HG02610 (cell line): ENCODE data around the gene SLC5A3.

Source experiments
- ATAC-seq: cut with Tn5 transposase; IDR thresholded peaks from one replicate; pipeline ENCODE4 v1.9.1; 2021; ENCODE audit warnings: mild to moderate bottlenecking, moderate library complexity; ENCODE audit not compliant: unreplicated experiment

SLC5A3 gene

DNA sequence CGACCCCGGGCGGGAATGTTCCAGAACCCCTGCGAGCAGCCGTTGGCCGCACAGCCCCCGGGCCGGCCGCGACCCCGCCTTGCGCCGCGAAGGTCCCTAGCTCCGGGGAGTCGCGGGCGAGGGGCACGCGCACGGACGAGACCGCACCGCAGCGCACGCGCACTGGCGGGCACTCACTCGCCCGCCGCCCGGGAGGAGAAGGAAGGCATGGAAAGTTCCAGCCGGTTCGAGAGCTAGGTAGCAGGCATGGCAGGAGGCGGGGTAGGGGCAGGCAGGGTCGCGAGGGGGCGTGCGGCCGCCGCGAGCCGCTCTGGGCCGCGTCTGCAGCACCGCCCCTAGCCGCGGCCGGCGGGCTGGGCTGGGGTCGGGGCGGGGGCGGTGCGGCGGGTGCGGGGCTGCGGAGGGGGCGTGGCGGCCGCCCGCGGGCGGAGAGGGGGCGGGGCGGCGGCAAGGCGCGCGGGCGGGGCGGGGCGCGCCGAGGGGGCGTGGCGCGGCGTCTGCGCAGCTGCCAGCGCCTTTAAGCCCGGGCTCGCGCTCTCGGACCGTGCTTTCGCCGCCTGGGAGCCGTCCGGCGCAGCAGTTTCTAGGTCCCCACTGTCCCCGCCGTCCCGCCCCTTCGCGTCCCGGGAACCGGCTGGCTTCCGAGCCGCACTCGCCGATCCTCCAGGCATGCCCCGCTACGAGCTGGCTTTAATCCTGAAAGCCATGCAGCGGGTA is at the start of gene SLC5A3, which contains the start of gene MRPS6:
Gene SLC5A3, plus strand, starts transcription at position 547 of the 717 bp plus-strand sequence. CDS start 21,621 bp downstream, outside the sequence.
Gene MRPS6, plus strand, starts transcription at position 547 of the 717 bp plus-strand sequence. Its CDS starts 123 bp downstream, at position 670.
- peak; percentile 79 for ATAC-seq

DNA sequence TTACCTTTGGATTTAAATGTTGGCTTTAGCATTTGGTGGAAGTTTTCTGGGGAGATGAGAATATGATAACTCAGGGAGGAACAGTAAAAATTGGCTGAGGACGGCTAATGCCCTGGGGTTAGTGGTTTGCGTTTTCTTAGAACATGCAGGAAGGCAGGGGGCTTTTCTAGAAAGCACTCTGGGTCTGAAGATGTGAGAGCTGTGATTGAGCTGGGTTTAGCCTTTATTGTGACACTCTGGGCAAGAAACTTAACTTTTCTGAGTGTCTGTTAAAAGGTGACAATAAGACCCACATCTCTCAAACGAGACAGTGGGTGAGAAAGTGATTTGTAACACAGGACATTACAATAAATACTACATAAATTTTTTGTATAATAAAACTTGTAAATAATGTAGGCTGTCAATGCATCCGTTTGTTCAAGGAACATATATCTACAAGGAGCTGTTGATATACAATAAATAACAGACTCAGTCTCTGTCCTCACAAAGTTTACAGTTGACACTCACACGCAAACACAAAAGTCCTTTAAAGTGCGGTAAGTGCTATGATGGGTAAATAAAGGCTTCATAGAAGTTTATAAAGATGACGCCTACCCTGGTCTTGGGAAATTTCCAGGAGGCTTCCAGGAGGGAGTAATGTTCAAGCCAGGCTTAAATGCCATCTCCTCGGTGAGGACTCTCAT is 49.5 kb upstream of the SLC5A3 start:
- ATAC-seq = no peak

DNA sequence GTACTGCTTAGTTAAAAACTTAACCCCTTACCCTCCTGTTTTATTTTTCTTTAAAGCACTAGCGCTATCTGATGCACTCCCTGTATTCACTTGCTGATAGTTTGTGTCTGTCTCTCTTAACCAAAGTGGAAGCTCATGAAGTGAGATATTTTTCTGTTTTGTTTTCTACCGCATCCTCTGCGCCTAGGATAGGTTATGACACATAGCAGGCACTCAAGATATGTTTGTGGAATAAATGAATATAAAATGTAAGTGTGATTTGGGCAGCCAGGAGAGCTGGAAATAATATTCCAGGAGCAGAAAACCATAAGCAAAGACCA is 49.0 kb upstream of the SLC5A3 start:
- no peak for ATAC-seq

DNA sequence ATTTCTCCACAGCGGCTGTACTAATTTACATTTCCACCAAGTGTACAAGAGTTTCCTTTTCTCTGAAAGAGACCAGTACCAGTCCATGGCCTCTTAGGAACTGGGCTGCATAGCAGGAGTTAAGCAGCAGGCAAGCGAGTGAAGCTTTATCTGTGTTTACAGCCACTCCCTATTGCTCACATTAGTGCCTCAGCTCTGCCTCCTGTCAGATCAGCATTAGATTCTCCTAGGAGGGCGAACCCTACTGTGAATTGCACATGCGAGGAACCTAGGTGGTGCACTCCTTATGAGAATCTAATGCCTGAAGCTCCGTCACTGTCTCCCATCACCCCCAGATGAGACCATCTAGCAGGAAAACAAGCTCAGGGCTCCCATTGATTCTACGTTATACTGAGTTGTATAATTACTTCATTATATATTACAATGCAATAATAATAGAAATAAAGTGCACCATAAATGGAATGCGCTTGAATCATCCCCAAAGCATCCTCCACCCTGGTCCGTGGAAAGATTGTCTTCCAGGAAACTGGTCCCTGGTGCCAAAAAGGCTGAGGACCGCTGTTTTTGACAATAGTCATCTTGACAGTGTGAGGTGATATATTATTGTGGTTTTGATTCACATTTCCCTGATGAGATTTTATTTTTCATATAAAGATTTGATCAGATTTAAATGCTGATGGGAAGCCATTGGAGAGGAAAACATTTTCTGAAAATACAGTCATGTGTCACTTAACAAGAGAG is 45.5 kb upstream of the SLC5A3 start:
- no peak for ATAC-seq

DNA sequence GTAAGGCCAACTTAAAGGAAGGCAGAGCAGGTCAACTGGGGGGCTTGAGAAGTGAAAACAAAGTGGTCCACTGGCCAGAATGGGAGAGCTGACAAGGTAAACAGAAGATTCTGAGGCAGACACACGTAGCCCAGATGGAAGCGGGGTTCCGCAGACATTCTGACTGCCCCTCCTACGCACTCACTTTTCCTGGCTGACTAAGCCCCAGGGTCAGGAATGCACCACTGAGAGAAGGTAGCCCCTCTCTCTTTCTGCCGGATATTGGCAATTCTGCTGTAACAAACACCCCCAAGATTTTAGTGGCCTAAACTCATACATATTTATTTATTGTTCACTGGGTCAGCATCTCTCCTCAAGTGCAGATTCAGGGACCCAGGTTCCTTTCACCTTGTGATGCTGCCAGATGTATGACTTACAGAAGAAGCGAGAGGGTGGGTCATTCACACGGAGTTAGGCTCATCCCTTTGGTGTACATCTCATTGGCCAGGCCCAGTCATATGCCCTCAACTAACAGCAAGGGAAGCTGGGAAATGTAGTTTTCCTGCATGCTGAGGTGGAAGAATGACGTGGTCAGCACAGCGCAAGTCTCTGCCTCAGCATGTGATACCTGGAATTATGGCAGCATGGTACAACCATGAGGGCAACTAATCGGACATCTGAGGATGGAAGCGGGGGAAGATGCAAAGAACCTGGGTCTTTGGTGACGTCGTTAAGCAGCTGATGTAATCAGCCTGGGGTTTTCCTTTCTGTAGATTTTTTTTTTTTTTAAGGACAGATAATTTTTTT is 43.4 kb upstream of the SLC5A3 start:
- ATAC-seq = no peak

DNA sequence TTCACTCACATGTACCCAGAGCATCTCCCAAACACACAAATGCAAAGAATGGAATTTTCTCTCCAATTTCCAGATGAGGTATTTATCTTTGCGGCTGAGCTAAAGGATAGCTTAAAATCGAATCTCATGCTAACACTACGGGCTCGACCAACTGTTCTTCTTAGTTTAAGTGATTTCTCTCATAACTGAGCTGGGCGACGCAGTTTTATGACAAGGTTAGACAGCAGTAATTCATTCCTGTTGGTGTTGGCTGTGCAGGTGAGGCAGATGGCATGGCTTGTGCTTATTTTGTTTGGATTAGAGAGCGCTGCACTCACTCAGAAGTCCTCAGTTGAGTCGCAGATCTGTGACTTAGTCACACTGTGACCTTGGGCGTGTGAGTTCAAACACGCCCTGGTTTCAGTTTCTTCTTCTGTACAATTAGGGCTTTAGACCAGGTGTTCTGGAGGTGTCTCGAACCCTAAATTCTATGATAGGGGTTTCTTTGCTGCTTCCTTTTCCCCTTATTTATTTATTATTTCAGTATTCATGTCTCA is 41.5 kb upstream of the SLC5A3 start:
- no peak for ATAC-seq

DNA sequence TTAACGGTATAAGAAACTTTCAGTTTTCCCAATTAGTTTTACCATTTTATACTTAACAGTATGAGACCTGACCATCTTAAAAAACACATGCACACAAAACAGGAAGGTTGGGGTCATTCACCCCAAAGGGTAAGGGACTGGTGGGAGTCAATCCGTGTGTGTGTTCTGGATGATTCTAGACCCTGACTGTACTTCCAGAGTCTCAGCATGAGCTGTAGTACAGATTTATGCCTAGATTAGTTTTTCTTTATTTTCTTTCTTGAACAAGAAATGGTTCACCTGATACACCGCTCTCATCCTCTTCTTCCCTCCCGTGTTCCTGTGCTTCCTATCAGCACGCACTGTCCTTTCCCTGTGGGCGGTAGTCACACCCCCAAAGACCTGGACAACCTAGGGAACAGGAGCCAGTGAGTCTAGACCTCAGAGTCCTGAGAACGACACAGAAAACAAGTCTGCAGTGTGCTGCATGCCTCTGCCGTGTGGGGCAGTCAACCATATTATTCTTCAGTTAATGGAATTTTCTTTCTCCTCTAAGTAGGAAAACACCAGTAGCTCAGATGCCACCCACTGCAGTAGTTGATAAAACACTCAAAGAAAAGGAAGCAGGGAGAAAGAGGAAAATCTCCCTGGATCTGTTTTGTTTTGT is 38.9 kb upstream of the SLC5A3 start:
- no peak for ATAC-seq

DNA sequence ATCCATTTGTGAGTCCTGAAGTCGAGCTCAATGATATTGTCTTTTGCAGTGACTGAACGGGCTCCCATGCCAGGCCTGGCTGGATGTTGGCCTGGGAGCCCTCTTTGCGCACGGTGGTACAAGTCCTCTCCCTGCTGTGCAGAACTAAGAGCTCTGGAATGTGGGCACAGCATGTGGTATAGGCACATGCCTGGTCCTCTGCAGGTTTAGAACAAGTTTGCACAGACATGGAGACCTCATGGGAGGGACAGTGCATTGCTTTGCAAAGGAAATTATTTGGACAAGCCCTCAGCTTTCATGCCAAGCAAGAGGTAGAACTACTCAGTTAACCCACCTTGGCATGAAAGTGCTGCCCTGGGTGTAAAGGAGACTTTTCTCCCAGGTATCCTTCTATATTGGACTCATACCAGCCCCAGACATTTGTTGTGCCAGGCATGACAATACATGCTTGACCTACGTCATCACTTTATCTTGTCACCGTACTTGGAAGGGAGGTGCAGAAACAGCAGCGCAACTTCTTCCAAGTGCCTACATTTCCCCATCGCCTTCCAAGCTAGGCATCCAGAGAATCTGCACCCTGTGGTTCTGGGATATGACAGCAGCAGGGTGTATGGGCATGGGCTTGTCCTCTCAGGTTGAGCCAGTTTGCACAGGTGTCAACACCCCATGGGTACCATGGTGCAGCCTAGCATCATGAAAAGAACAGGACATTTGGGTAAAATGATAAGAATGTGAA is 37.6 kb upstream of the SLC5A3 start:
- ATAC-seq = no peak

DNA sequence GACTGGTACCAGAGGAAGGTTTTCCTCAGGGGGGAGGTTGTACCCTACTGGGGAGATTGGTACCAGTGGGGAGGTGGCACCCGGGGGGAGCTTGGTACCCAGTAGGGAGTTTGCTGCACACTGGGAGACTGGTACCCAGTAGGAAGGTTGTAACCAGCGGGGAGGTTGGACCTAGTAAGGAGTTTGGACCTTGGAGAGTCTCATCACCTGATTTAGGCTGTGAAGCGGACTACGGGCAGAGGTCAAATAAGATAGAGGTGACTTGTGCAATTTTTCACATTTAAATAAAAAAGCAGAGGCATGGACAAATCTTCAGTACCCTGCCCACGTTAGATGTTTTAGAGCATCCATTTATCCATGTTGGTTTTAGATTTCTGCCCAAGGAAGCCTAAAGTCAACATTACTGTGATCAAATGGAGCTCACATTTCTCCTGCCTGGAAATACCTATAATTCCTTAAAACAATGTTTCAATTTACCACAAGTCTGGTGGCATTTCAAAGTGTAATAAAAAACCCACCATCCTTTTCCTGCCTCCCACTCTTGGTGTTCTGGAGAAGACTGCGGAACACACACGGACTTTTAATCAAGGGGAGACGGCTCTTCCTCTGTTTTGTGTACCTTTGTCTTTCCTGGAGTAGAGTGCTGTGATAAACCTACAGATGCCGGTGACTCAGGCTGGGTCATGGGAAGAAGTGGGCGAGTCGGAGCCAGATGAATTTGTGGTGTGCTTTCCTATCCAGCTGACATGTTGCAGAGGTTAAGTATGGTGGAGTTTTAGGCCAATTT is 36.2 kb upstream of the SLC5A3 start:
- ATAC-seq = no peak

DNA sequence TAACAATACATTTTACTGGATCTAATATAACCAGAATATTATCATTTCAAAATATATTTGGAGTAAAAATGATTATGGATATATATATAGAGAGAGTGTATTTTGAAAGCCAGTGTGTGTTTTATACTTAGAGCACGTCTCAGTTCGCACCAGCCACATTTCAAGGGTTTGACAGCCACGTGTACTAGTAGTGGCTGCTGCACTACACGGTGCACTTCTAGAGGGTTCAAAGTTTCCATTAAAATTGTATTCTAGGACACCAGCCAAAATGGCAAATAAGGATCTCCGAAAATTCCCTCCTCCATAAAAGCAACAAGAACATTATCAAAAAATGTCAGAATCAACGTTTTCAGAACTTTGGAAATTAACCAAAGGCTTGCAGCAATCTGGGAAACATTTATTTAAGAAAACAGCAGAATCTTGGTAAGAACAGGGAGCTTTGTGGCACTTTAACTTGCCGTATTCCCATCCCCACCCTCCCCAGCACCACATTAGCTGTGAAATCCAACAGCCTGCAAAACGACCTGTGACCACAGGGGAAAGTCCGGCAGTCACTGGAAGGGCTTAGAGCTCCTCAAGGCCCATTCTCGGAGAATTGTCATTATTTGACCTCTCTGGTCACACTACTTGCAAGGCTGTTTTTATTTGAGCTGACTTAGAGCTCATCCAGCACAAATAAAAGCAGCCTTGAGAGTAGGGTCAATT is 33.5 kb upstream of the SLC5A3 start:
- ATAC-seq = no peak

DNA sequence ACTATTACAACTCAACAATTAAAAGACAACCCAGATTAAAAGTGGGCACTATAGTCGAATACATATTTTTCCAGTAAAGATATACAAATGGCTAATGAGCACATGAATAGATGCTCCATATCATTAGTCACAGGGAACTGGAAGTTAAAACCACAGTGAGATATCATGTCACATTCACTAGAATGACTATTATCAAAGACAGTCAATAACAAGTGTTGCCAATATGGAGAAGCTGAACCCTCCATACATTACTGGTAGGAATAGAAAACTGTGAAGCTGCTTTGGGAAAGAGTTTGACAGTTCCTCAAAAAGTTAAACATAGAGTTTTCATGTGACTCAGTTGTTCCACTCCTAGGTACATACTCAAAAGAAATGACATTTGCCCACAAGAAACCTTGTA is 30.6 kb upstream of the SLC5A3 start:
- ATAC-seq = no peak

DNA sequence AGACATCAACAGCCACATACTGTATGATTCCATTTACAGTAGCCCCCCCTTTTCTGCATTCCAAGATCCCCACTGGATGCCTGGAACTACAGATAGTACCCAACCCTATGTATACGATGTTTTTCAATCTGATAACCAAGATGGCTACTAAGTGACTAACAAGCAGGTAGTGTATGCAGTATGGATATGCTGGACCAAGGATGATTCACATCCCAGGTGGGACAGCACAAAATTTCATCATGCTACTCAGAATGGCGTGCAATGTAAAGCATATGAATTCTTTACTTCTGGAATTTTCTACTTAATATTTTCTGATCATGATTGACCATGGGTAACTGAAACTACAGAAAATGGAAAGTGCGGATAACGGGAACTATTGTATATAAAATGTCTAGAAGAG is 30.0 kb upstream of the SLC5A3 start:
- no peak for ATAC-seq

DNA sequence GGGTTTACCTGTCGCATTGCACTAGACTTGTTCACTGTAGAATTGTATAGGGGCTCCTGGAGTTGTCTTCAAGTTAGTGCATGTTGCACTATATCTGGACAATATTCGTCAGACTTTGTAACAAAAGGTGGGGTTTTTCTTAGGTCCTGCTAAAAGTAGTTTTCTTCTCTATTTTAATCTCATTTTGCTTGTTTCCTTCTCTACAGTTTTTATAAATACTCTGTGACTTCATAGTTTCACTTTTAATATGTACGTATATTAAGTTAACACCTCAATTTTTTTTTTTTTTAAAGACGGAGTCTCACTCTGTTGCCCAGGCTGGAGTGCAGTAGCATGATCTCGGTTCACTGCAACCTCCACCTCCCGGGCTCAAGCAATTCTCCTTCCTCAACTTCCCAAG is 26.5 kb upstream of the SLC5A3 start:
- ATAC-seq = peak; percentile 58

DNA sequence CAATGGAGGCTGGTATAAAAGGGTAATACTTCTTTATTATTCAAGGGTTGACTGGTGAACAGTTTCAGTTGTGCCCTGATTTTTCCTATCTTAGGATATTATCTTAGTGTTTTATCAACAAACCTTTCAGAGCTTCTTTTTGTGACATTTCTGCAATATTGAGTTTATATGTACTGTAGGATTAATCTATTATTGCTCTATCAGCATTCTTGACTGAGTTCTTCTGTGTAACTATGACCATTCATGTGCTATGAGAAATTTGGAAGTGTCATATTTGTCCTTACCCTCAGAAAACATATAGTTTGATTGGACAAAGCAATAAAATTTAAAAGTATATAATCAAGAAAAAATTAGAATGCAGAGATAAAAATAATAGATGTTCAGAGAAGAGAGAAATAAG is 25.5 kb upstream of the SLC5A3 start:
- ATAC-seq = no peak

DNA sequence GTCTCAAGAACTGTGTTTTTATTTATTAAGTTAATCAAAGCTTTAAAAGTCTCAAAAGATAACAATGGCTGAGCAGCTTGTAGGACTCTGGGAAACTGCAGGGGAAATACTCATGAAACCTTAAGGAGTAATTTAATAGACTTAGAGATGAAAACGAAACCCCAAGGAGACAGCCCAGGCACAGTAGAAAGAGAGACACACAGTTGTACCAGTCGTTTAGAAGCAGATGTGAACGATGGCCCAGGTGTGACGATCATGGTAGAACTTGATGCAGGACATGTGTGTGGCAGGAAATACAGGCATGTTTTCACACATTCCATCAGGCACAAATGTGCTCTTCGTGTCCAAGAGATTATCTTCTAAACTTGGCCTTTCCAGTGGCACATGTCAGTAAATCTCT is 21.2 kb upstream of the SLC5A3 start:
- ATAC-seq = no peak

DNA sequence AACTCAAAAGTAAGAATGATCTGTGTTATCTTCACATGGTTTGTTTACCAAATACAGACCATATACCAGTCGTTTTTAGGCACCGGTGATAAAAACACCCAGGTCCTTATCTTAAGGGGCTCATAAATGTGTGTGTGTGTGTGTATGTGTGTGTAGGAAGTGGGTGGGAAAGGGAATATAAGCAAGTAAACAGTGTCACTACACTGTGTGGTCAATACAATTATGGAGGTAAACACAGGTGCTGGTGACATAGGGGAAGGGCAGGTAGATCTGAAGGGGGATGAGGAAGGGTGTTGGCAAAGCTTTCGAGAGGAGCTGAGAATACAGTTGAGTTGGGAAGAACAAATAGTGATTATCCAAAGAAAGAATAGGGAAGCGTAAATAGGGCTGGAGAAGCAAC is 19.1 kb upstream of the SLC5A3 start:
- no peak for ATAC-seq

DNA sequence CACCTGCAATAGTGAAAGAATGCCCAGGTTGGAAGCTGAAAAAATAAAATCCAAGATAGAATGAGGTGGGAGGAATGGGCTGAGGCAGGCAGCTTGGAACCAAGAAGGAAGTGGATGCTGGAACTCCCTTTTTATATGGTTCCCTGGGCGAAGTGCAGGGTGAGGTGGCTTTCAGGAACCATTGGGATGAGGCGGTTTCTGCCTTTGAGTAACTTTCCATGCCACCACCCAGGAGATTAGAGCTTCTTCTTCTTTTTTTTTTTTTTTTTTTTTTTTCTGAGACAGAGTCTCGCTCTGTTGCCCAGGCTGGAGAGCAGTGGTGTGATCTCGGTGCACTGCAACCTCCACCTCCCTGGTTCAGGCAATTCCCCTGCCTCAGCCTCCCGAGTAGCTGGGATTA is 17.8 kb upstream of the SLC5A3 start:
- ATAC-seq = no peak

DNA sequence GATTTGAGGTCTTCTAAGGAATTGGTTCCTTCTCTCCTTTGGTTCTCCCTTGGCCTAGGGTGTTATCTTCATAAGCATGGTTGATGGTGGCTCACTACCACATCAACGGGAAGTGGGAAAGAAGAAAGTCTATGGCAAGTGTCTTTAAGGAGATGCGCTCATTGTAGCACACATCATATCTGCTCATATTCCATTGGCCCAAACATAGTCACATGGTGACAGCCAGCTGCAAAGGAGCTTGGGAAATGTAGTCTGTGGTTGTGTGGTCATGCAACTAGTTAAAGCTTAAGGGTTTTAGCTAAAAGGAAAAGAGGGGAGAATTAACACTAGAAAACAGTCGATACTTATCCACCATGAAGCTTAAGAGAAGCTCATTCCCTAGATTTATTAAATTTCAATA is 11.4 kb upstream of the SLC5A3 start:
- no peak for ATAC-seq
